ENCODE measurements around the gene CAMP. TPM values are rescaled to one million over a fixed set of nuclear protein-coding genes. Genes with fewer than 3 reads are reported as not detected.

CAMP gene
- total and polyA plus RNA-seq, 2 of the 13 experiments (the other 11 are each of a cell fraction or from before 2014, with no cell fraction given), result not detected

GRCh38 chr3:48232734-48233133 lies 9.4 kb downstream of the CAMP start (continued):
- TF ChIP-seq ZNF777 (CRISPR knock-in tag; IDR thresholded peaks at IDR 0.05) (0 out of 2 replicates have a peak, but pooled peaks have one; percentile 24), ZNF891 (CRISPR knock-in tag; IDR thresholded peaks at IDR 0.05) (no peak), CBX1 (IDR thresholded peaks at IDR 0.05; ENCODE audit: low read depth) (no peak), IRF2 (CRISPR knock-in tag; IDR thresholded peaks at IDR 0.05) (no peak), GPN1 (CRISPR knock-in tag; IDR thresholded peaks at IDR 0.05; ENCODE audit: borderline replicate concordance) (no peak), SYNCRIP (IDR thresholded peaks at IDR 0.05; ENCODE audit: insufficient read depth, low read depth, low read length) (no peak), ZNF619 (CRISPR knock-in tag; IDR thresholded peaks at IDR 0.05) (no peak), MYNN (CRISPR knock-in tag; IDR thresholded peaks at IDR 0.05; ENCODE audit: low read depth) (no peak), SMC3 (IDR thresholded peaks at IDR 0.05; ENCODE audit: low read length) (peak; percentile 74), ZBTB10 (CRISPR knock-in tag; IDR thresholded peaks at IDR 0.05; ENCODE audit: borderline replicate concordance) (no peak), PATZ1 (CRISPR knock-in tag; IDR thresholded peaks at IDR 0.05) (peak; percentile 75), CREBL2 (CRISPR knock-in tag; IDR thresholded peaks at IDR 0.05; ENCODE audit: borderline replicate concordance) (no peak), RXRB (CRISPR knock-in tag; IDR thresholded peaks at IDR 0.05; ENCODE audit: borderline replicate concordance) (peak; percentile 52; the same call in 1 of the 2 replicates), ZNF138 (CRISPR knock-in tag; IDR thresholded peaks at IDR 0.05; ENCODE audit: low read depth) (no peak), BORCS8-MEF2B (CRISPR knock-in tag; IDR thresholded peaks at IDR 0.05) (peak; percentile 73; the same call in 1 of the 2 replicates), TCF7 (IDR thresholded peaks at IDR 0.05; ENCODE audit: low read depth) (no peak), SALL1 (CRISPR knock-in tag; IDR thresholded peaks at IDR 0.05) (peak; percentile 45; the same call in 1 of the 2 replicates), POLR2G (IDR thresholded peaks at IDR 0.05; ENCODE audit: low read depth, low read length) (0 out of 2 replicates have a peak, but pooled peaks have one; percentile 30), SOX6 (IDR thresholded peaks at IDR 0.05) (no peak), SOX6 (CRISPR knock-in tag; IDR thresholded peaks at IDR 0.05) (peak; percentile 29; the same call in 1 of the 2 replicates), PRMT3 (CRISPR knock-in tag; IDR thresholded peaks at IDR 0.05; ENCODE audit: borderline replicate concordance, low read depth) (peak; percentile 50; the same call in 1 of the 2 replicates), ZNF781 (CRISPR knock-in tag; IDR thresholded peaks at IDR 0.05; ENCODE audit: borderline replicate concordance, not compliant biosample characterization) (peak; percentile 25), MIXL1 (CRISPR knock-in tag; IDR thresholded peaks at IDR 0.05) (peak; percentile 74; the same call in 1 of the 2 replicates), KLF6 (CRISPR knock-in tag; IDR thresholded peaks at IDR 0.05) (0 out of 2 replicates have a peak, but pooled peaks have one; percentile 43), BRD4 (CRISPR knock-in tag; IDR thresholded peaks at IDR 0.05) (0 out of 2 replicates have a peak, but pooled peaks have one; percentile 14), DMAP1 (CRISPR knock-in tag; IDR thresholded peaks at IDR 0.05) (0 out of 2 replicates have a peak, but pooled peaks have one; percentile 25), THRA (CRISPR knock-in tag; IDR thresholded peaks at IDR 0.05; ENCODE audit: borderline replicate concordance) (peak; percentile 50; the same call in 1 of the 2 replicates)

Measured in HepG2 (cell line).